Hematopoietic multipotent progenitor cell treated with erythropoietin and hydrocortisone succinate and interleukin-3 and kit ligand, for 4 days (in vitro differentiated cells): ENCODE measurements around the gene SUSD3.

ENCODE experiments used
- DNase-seq: peaks from one replicate; pipeline ENCODE4 v3.0.0-alpha.2; 2015

SUSD3 gene

DNA sequence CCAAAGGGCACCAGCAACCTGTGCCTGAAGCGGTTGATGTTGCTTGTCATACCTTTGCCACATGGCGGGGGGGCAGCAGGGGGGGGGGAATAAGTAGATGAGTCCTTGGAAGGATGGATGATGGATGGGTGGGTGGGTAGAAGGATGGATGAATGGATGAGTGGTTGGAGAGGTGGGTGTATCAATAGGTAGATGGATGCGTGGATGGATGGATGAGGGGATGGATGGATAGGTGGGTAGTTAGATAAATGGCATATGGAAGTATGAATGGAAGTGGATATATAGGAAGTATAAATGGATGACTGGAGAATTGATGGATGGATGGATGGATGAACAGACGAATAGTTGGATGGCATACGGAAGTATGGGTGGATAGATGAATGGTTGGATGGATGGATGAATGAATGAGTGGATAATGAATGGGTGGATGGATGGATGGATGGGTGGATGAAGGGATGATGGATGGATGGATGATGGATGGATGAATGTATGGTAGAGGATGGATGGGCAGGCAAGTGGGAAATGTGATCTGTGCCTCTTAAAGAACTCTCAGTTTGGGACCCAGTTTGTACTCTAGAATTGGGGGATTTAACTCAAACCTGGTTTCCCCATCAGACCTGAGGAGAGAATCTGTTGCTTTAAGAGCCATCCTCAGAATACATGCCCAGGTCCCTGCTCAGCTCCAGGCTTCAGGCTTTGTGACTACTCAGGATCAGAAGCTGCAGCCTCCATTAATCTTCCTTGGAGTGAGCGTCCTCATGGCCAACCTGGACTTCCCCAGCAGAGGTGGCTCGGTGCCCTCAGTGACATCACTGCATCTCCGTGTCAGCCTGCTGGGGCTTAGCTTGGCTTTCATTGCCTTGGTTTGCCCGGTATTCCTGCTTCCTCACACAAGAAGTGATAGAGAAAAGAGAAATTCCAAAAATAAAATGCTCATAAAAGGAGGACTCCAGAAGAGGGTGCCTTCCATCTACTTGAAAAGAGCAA, 27.6 kb upstream of the SUSD3 start:
- DNase-seq: no peak

DNA sequence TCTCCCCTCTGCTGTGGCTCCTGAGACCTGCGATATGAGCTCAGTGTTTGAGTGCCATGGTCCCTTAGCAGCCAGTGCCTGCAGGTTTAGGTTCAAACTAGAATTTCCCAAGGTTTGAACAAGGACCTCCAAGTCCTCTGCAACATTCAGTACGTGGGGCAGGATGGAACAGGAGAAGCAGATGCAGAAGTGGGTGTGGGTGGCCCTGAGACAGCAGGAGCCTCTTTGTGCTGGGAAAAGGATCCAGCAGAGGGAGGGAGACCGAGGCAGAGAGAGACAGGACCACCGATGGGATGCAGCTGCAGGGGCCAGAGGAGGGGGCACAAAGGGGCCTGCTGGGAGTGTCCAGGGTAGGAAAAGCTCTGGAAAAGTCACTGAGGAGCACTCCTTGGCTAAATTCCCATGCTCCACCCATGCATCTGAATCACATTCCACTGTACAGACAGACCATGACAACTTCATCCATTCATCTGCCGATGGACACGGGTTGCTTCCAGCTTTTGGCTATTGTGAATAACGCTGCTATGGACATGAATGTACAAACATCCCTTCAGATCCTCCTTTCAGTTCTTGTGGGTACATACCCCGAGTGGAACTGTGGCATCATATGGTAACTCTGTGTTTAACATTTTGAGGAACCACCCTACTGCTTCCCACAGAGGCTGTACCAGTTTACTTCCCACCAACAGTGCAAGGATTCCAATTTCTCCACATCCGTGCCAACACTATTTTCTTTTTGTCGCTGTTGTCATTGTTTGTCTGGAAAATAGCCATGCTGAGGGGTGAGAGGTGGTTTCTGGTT, 26.7 kb upstream of the SUSD3 start:
- no peak for DNase-seq

DNA sequence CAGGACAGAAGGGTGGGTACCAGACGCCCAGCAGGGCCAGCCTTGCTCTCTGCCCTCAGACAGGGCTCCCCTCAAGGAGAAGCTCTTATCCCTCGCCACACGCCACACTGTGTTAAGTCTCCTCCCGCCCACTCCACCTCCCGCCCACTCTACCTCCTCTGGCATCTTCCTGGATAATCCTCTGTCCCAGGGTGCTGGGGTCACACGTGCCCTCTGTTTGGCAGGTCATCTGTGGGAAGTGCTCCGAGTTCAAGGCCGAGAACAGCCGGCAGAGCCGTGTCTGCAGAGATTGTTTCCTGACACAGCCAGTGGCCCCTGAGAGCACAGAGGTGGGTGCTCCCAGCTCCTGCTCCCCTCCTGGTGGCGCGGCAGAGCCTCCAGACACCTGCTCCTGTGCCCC, 26.0 kb upstream of the SUSD3 start:
- DNase-seq: no peak

DNA sequence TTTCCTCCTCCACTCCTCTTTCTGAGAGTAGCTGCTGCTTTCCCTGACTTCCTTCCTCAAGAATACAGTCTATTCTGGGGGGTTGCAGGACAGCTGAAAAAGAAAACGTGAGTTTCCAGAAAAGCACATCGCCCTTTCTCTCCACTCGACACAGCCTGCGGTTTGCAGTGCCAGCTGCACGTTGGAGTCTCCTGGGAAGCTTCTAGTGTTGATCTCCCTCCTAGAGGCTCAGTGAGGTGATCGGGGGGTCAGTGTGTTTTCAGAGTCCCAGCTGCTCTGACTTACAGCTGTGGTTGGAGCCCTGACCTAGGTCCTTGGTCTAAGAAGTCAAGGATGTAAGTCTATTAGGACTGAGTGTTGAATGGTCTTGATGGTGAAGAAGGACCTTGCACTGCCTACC, 25.0 kb upstream of the SUSD3 start:
- DNase-seq: no peak

DNA sequence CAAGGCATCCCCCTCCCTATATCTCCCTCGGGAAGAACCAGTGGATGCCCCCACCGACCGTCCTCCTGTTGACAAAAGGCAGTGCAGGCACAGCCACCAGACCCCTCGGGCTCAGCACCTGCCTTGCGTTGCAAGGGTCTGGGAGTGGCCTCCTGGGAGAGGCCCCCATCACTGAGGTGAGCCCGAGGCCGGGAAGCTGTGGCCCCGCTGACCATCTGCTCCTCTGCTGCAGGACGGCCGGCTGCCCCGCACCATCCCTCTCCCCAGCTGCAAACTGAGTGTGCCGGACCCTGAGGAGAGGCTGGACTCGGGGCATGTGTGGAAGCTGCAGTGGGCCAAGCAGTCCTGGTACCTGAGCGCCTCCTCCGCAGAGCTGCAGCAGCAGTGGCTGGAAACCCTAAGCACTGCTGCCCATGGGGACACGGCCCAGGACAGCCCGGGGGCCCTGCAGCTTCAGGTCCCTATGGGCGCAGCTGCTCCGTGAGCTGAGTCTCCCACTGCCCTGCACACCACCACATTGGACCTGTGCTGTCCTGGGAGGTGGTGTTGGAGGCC, 23.3 kb upstream of the SUSD3 start:
- DNase-seq: no peak

DNA sequence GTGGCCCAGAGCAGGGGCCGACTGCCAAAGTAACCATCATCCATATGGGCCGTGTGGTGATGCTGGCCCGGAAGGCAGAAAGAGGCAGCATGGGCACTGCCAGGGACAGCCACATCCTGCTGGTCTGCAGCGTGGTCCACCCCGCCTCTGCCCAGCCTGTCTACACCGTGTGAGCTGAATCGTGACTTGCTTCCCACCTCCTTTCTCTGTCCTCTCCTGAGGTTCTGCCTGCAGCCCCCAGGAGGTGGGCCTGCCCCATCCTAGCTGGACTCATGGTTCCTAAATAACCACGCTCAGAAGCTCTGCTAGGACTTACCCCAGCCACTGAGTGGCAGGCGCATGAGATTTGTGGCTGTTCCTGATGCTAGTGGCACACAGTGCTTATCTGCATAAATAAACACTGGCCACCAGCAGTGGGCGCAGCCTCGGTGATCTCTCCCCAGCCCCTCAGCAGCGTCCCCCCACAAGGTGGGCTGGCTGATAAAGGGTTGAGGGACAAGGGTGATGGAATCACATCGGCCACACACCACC, 22.6 kb upstream of the SUSD3 start:
- DNase-seq: peak; percentile 44

DNA sequence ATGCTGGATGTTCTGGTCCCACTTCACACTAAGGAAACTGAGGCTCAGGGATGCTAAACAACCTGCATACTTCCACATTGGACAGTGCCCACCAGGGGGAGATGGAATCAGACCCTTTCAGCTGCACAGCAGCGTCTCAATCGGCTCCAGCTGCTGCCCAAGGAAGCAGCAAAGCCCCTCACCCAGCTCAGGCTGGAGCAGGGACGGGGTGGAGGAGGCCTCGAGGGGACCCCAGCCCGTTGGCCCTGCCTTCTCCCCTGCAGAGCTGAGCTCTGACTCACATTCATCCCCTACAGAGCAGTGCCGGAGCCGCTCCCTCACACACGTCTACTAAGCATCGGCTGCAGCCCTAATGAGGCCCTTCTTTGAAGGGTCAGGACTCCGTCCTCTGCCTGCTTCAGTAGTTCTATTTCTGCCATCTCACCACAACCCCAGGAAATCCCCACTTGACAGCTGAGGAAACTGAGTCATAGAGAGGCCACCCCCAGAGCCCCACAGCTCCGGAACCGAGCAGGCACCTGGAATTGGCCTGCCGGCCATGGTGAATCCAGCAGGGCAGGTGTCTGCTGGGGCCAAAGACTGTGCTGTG, 21.5 kb upstream of the SUSD3 start:
- no peak for DNase-seq

DNA sequence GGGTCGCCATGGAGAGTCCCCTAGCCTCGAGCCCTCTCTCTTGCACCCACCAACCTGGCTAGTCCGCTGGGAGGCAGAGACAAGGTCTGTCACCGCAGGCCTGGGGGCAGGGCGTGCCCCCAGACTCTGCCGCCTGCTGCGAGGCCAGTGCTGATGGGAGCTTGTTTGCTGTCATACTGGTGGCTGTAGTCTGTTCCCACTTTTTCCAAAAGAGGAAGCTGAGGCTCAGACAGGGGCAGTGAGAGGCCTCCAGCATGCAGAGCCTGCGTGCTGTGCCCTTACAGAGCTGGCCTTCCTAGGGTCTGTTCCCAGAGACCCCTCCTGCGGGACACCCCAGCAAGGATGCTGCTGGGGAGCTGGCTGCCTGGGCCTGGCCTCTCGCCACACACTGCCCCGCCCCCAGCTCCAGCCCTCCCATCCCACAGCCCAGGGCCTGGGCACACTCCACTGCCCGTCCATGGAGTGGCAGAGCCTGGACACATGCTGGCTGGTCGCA, 21.0 kb upstream of the SUSD3 start:
- peak; percentile 67 for DNase-seq

DNA sequence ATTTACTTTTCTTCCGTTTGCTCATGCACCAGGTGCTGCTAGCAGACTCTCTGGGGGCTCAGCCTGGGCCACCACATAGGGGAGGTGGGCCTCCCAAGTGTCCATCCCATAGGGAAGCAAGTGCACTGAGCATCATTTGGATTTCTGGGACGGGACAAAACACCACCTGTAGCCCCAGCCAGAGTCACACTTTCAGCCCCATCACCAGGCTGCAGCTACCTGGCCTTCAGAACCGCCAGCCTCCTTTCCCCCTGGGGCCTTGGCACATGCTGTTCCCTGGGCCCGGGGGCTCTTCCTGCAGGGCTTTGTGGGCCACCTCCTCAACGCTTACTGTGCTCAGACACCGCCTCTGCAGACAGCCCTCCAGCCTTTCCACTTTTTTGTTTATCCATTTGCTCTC, 19.6 kb upstream of the SUSD3 start:
- DNase-seq: no peak

DNA sequence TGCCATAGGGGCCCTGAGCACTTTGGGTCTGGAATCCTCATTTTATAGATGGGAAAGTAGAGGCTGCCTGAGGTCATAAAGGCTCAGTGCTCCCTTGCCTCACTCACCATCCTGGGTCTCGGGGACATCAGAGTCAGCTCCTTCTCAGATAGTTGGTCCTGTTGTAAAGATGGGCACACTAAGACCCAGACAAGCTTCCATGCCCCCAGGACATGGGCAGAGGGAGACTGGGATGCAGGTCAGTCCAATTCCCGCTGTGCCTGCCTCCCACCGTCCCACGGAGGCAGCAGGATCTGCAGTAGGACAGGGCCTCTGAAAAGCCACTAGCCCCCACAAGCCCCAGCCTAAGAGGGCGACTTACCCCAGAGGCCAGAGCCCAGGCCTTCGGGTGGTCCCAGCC, 19.0 kb upstream of the SUSD3 start:
- DNase-seq: no peak

DNA sequence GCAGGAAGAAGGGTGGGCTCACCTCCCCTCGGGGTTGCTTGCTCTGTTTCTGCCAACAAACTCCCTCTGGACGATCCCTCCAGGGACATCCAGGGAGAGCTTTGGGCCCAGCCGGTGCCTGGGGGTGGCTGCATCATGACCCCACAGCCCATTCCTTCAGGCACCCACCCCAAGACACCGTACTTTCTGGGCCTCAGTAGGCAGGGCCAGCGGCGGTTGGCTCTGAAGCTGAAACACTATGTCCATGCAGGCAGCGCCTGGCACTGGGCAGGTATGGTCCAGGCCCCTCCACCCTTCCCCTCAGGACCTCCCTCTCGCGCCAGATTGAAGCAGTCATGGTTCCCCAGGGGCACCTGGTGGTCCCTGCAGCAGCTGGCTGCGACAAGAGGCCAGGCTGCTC, 18.5 kb upstream of the SUSD3 start:
- DNase-seq: no peak

DNA sequence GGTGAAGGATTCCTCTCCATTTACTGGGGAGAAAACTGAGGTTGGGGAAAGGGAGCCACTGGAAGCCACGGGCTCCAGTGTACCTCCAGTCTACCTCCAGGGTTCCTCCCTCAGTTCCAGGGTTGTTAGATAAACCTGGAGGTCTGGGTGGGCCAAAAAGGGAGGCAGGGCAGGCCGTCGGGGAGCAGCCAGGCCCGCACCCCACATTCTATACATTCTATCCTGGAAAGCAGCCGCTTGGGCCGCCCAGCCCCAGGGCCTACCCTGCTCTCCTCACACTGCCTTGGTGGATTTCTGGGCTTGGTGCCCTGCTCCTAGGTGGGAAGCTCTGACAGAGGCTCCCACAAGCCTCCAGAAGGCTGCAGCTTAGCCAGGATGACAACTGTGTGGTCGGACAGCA, 18.1 kb upstream of the SUSD3 start:
- no peak for DNase-seq

DNA sequence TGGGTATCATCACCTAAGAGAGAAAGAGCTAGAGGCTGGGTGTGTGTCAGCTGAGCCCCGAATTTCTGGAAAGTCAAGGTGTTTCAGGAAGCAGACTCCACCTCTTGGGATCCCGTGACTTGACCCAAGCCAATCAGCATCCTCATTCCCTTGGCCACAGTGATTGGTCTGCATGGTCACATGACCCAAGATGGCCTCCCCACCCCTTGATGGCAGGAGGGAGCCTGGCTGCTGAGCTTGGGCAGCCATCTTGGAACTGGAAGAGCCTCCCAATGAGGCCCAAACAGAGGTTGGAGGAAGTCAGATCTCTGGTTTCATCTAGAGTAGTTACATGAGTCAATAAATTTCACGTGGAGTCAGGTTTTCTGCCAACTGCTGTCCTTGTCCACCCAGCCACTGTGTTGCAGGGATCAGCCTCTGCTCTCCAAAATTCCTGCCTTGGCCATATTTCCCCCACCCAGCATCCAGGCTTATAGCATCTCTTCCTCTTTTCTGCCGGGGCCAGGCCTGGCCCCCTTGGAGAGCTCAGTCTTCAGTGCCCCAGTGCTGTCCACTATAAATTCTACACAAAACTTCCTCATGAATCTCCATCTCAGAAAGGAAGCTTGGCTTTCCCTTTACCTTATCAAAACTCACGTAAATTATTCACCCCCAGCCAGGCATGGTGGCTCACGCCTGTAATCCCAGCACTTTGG, 17.2 kb upstream of the SUSD3 start:
- peak; percentile 41 for DNase-seq

DNA sequence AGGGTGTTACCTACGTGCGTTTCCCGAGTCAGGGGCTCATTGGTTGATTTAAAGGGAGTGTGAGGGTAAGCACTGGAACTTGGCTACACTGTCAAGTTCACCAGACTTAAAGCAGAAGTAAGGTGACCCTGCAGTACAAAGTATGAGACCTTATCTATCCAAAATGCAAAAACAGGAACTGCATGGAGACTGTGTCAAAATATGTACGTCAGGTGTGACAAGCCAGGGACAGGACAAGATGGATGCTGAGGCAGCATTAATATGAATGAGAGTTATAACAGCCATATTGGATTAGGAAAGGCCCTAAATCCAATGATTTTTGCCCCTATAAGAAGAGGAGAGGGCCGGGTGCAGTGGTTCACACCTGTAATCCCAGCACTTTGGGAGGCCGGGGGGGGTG, 15.4 kb upstream of the SUSD3 start:
- DNase-seq: peak; percentile 73

DNA sequence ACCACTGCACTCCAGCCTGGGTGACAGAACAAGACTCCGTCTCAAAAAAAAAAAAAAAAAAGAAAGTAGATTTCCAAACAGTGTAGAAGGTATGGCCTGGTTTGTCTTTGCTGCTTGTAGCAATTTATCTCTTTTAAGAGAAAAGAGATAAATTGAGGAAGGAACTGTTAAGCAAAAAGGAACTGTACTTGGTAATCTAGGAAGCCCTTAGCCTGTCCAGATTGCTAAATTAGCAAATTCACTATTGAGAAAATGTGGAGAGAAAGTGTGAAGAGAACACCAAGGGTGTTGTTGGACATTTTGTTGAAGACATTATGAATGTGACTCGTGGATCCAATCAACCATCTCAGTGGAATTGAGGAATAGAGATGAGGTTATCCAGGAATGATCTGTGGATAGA, 13.0 kb upstream of the SUSD3 start:
- peak; percentile 47 for DNase-seq

DNA sequence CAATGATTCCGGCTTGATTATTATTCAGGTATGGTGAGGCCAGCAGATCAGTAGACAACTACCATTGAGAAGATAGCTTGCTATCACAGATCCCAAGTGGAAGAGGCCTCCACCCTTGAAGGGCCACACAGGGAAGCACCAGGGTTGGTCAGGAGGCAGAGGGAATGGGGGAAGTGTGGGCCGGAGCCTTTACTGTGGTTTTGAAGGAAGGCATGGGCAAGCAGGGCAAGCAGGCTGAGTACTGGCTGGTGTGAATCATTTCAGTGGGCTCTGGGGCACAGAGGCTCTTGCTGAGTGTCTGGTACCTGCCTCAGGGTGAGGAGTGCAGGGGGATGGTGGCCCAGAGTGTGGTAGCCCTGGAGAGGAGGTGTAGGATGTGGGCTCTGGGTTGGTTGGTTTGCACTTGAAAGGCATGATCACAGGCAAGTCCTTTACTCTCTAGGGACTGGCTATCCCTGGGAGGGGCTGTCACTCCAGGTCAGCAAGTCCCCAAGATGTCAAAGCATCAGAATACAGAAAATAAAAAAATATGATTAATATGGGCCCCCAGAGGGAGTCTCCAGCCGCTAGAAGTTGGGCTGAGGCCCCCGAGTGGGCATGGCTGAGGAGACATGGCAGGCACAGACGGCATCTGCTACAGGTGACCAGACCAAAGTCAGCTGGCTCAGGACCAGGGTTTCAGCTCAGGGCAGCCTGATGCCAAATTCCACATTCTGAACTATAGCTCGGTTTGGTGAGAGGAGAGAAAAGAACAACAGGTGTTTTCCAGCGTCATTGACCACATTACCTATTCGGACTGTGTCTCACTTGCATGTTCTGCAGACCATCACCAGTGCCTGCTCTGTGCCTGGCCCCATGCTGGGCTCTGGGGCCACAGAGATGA, 9.7 kb upstream of the SUSD3 start:
- no peak for DNase-seq

DNA sequence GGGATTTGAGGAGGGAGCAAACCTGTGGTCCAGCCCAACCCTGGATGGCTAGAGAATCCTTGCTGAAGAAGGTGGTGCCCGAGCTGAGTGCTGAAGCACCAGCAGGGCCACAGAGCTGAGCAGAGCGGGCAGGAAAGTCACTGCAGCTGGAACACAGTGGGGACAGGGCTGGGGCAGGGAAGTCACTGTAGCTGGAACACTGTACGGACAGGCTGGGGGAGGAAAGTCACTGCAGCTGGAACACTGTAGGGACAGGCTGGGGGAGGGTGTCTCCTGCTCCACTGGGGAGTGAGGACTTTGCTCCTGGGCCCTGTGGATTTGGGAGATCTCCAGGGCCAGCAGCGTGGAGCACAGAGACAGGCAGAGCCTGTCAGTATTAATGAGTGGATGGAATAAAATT, 9.0 kb upstream of the SUSD3 start:
- no peak for DNase-seq

DNA sequence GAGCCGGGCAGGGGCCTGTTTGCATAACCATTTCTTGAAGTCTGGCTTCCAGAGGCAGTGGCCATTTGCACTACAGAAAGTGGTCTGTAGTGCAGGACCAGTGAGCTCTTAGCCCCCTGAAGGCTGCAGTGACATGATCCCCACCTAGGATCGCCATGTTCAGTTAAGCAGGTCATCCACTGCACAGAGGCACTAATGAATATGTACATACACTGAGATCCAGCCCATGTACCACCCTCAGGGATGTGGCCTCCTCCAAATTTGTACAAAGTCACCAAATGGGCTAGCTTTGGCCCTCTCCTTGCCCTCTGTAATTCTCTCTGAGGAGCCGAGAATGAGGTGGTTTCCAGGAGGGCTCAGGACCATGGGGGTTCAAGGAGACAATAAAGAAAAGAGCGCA, 8.3 kb upstream of the SUSD3 start:
- no peak for DNase-seq

DNA sequence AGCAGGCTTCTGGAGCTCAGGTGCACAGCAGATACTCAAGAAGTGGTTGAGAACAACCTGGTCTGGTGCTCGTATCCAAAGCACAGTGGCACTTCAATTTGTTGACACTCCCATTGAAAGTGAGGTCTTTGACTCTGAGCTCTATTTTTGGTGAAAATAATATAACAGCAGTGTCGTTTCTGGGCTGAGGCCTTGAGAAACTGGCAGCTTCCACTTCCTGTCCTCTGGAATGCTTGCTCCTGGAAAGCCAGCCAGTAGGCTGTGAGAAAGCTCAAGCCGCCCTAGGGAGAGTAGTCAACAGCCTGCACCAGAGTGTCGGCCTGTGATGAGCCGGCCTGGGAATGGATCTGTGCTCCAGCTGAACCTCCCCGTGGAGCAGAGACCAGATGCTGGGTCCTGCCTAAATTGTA, 6.8 kb upstream of the SUSD3 start:
- DNase-seq: no peak

DNA sequence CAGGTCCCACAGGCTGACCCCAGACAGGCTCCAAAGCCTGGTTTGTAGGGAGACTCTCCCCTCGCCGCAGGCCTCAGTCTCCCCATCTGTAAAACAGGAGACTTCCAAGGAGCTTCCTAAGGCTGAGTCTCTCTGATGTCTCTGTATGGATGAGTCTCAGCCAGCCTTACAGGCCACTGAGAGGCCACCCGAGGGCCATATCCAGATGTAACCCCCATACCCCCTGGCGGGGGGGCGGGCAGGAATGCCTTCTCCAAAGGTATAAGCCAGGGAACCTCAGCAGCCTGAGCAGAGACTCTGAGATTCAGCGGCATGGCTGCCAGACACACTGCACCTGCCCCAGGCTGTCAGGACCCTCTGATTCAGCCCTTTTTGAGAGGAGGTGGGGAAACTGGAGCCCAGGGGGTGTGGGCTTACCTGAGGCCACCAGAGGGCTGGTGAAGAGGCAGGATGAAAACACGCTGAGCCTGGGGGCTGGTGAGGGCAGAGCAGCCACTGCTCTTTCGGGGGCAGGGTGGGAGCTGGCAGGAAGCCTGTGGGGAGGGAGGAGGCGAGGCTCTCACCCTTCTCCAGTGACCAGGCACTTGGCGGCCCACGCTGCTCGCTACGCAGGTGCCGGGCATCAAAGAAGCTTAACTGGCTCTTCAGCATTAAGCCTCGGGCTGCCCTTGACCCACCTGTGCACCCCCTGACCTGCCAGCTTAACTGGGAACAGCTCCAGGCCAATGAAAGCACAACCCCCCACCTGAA, 5.5 kb upstream of the SUSD3 start:
- DNase-seq: no peak
